Smooth muscle cell (in vitro differentiated cells): ENCODE data around the gene IL1RAPL1. TPM values are rescaled to one million over a fixed set of nuclear protein-coding genes. Genes with fewer than 3 reads are reported as not detected.

Source experiments
- DNase-seq: peaks from one replicate; lab custom pipeline; 2025; ENCODE audit not compliant: unreplicated experiment; lab: John Stamatoyannopoulos, UW
- H2AFZ ChIP-seq: fragments of 200-600 bp; sonication (generic); 2 replicates; pipeline ENCODE4 v1.6.0; 2016; ENCODE audit warnings: antibody characterized with exemption, low read depth, mild to moderate bottlenecking
- H3F3A ChIP-seq: fragments of 200-600 bp; sonication (generic); 2 replicates; pipeline ENCODE4 v1.6.0; 2017; ENCODE audit warnings: antibody characterized with exemption, low read depth
- H3K27ac ChIP-seq: fragments of 200-600 bp; sonication (generic); 2 replicates; pipeline ENCODE4 v1.5.1; 2016; ENCODE audit warnings: low read depth, mild to moderate bottlenecking
- H3K27me3 ChIP-seq: fragments of 200-600 bp; sonication (generic); 2 replicates; pipeline ENCODE4 v1.6.1; 2016; ENCODE audit warnings: low read depth, mild to moderate bottlenecking
- H3K36me3 ChIP-seq: fragments of 200-600 bp; sonication (generic); 2 replicates; pipeline ENCODE4 v1.5.1; 2016; ENCODE audit warnings: low read depth
- H3K4me1 ChIP-seq: fragments of 200-600 bp; sonication (generic); 2 replicates; pipeline ENCODE4 v1.5.1; 2016; ENCODE audit warnings: low read depth
- H3K4me2 ChIP-seq: fragments of 200-600 bp; sonication (generic); 2 replicates; pipeline ENCODE4 v1.6.0; 2016; ENCODE audit warnings: mild to moderate bottlenecking
- H3K4me3 ChIP-seq: fragments of 200-600 bp; sonication (generic); 2 replicates; pipeline ENCODE4 v1.5.1; 2016; ENCODE audit warnings: mild to moderate bottlenecking
- H3K79me2 ChIP-seq: fragments of 200-600 bp; sonication (generic); 2 replicates; pipeline ENCODE4 v1.6.0; 2016; ENCODE audit warnings: low read depth, mild to moderate bottlenecking
- H3K9ac ChIP-seq: fragments of 200-600 bp; sonication (generic); 2 replicates; pipeline ENCODE4 v1.6.0; 2016; ENCODE audit warnings: low read depth
- H3K9me3 ChIP-seq: fragments of 200-600 bp; sonication (generic); replicated peaks from 2 replicates; pipeline ENCODE4 v1.5.1; 2016; ENCODE audit warnings: low read depth
- H4K20me1 ChIP-seq: fragments of 200-600 bp; sonication (generic); 2 replicates; pipeline ENCODE4 v1.6.0; 2016; ENCODE audit warnings: low read depth
- CTCF ChIP-seq: fragments of 200-600 bp; sonication (generic); IDR thresholded peaks from 2 replicates; pipeline ENCODE4 v1.5.1; 2017; ENCODE audit warnings: borderline replicate concordance, mild to moderate bottlenecking, antibody characterized with exemption; ENCODE audit not compliant: insufficient read depth, poor library complexity, severe bottlenecking
- WGBS: methylation state at CpG from one replicate; pipeline ENCODE4 v1.1.7; 2016; ENCODE audit warnings: low lambda C conversion rate; 5-methylcytosine and 5-hydroxymethylcytosine counted together
- polyA plus RNA-seq: library from polyadenylated mRNA; unstranded; fragments of >200 nt; fragmentation: Nextera tagmentation; extraction: Ambion mirVana; gene quantifications from 2 replicates; pipeline ENCODE4 v1.2.1, GENCODE V29; 2016
- total RNA-seq: library from RNA; depleted of rRNA; stranded (reverse); fragments of >200 nt; gene quantifications from 2 replicates; pipeline ENCODE4 v1.2.3, GENCODE V29; 2014

Gene IL1RAPL1
- total and polyA plus RNA-seq, 2 experiments from 2014 or later = 0.04 TPM; not detected in 1

GRCh38 chrX:29913647-29914046 lies 1326.4 kb downstream of the IL1RAPL1 start:
- Histone ChIP-seq H3K27me3 (no peaks in the 10 kb centered on the region), H3K36me3 (no peaks in the 10 kb centered on the region), H3F3A (no peaks in the 10 kb centered on the region), H3K27ac (no peak overlapping the region), H3K79me2 (no peaks in the 10 kb centered on the region), H3K4me2 (no peak overlapping the region), H4K20me1 (no peaks in the 10 kb centered on the region), H3K9ac (no peak overlapping the region), H3K4me3 (no peak overlapping the region), H3K9me3 (no peaks in the 10 kb centered on the region), H3K4me1 (no peaks in the 10 kb centered on the region), H2AFZ (no peak overlapping the region)
- 77% methylated on average over 6 of the region's 6 CpGs for WGBS
- DNase-seq = no peak
- TF ChIP-seq CTCF = no peak

- Histone ChIP-seq H3K4me3 (no peak overlapping the region), H3K9ac (no peak overlapping the region), H3K9me3 (no peaks in the 10 kb centered on the region), H4K20me1 (no peaks in the 10 kb centered on the region), H3K36me3 (no peaks in the 10 kb centered on the region), H3K4me2 (no peak overlapping the region), H3K79me2 (no peaks in the 10 kb centered on the region), H3K27me3 (no peaks in the 10 kb centered on the region), H3K4me1 (no peaks in the 10 kb centered on the region), H3F3A (no peaks in the 10 kb centered on the region), H2AFZ (no peak overlapping the region), H3K27ac (no peak overlapping the region)
- whole genome bisulfite sequencing = 47% methylated on average over 1 of the region's 1 CpG
- no peak for DNase-seq
- TF ChIP-seq CTCF = no peak
Observed at GRCh38 chrX:29922607-29923006, 1335.4 kb downstream of the IL1RAPL1 start.

GRCh38 chrX:29926056-29926455 lies 1338.8 kb downstream of the IL1RAPL1 start:
- Histone ChIP-seq H3K4me3 (no peak overlapping the region), H3F3A (no peaks in the 10 kb centered on the region), H3K4me1 (no peaks in the 10 kb centered on the region), H3K9me3 (no peaks in the 10 kb centered on the region), H3K27ac (no peak overlapping the region), H3K4me2 (no peak overlapping the region), H3K79me2 (no peaks in the 10 kb centered on the region), H3K27me3 (no peaks in the 10 kb centered on the region), H2AFZ (no peak overlapping the region), H3K36me3 (no peaks in the 10 kb centered on the region), H3K9ac (no peak overlapping the region), H4K20me1 (no peaks in the 10 kb centered on the region)
- TF ChIP-seq CTCF = no peak
- DNase-seq = no peak
- WGBS = 73% methylated on average over 1 of the region's 1 CpG

GRCh38 chrX:29926659-29927058 lies 1339.4 kb downstream of the IL1RAPL1 start:
- no peaks in the 10 kb centered on the region for H3K9me3 ChIP-seq
- no peak overlapping the region for H3K4me2 ChIP-seq
- H3F3A ChIP-seq = no peaks in the 10 kb centered on the region
- no peaks in the 10 kb centered on the region for H4K20me1 ChIP-seq
- no peaks in the 10 kb centered on the region for H3K27me3 ChIP-seq
- H3K27ac ChIP-seq = no peak overlapping the region
- no peak overlapping the region for H3K4me3 ChIP-seq
- no peak overlapping the region for H3K9ac ChIP-seq
- no peaks in the 10 kb centered on the region for H3K79me2 ChIP-seq
- no peak overlapping the region for H2AFZ ChIP-seq
- no peaks in the 10 kb centered on the region for H3K36me3 ChIP-seq
- WGBS = 49% methylated on average over 2 of the region's 2 CpGs
- DNase-seq = no peak
- no peak for TF ChIP-seq CTCF
- H3K4me1 ChIP-seq = no peaks in the 10 kb centered on the region
